ENCODE results near the gene FXYD1. TPM values are rescaled to one million over a fixed set of nuclear protein-coding genes. Genes with fewer than 3 reads are reported as not detected.

The FXYD1 gene
- total and polyA plus RNA-seq, 2 of the 8 experiments (the other 6 are each of a cell fraction or from before 2014, with no cell fraction given), result 1.6 to 8.1 TPM

- Histone ChIP-seq H3K4me1 (replicated peaks in 1 of 4; ENCODE audit: control insufficient read depth in 3 of 4, insufficient read depth in 4 of 4, low read length in 3 of 4) (peaks cover 3 to 11% (median 6%) of the 10 kb centered on the region in 4 experiments; a peak in 5 of 7 replicates), H3K27ac (ENCODE audit: low read depth, low read length) (no peak overlapping the region), H3K23ac (ENCODE audit: insufficient read length) (no peak overlapping the region), H3K14ac (ENCODE audit: insufficient read length) (no peak overlapping the region), H3K9me3 (ENCODE audit: insufficient read depth in 2 of 2, low read depth in 1 of 2, low read length in 1 of 2) (no peaks in the 10 kb centered on the region), H4K8ac (ENCODE audit: extremely low read depth, insufficient read depth, low read length) (no peak overlapping the region), H4K20me1 (replicated peaks in 1 of 2; ENCODE audit: control insufficient read depth in 1 of 2, insufficient read depth in 2 of 2, low read length in 2 of 2) (no peaks in the 10 kb centered on the region), H3K56ac (replicated peaks; ENCODE audit: insufficient read length, low read depth, low read length) (no peak overlapping the region), H3K79me2 (ENCODE audit: control insufficient read depth in 1 of 2, insufficient read depth in 2 of 2, low read length in 2 of 2) (no peaks in the 10 kb centered on the region), H2AFZ (ENCODE audit: low read length) (no peak overlapping the region), H3K23me2 (ENCODE audit: low read depth, low read length) (peaks cover 4% of the 10 kb centered on the region), H2BK20ac (ENCODE audit: low read length) (no peak overlapping the region), H2BK5ac (ENCODE audit: low read depth, low read length) (no peak overlapping the region), H4K5ac (ENCODE audit: insufficient read length, low read depth, low read length) (no peak overlapping the region), H2BK12ac (ENCODE audit: low read depth, low read length) (no peak overlapping the region), H3K18ac (ENCODE audit: extremely low read depth, low read length) (no peak overlapping the region), H2BK15ac (ENCODE audit: low read length) (0 out of 2 replicates have a peak overlapping the region, but pooled peaks have one; percentile 3), H3K36me3 (ENCODE audit: control insufficient read depth in 2 of 4, insufficient read depth in 4 of 4, low read length in 3 of 4) (no peaks in the 10 kb centered on the region), H2BK120ac (replicated peaks; ENCODE audit: low read depth, low read length) (no peak overlapping the region), H3K9ac (replicated peaks in 1 of 4; ENCODE audit: extremely low read depth in 1 of 4, low read depth in 3 of 4, low read length in 3 of 4) (no peak overlapping the region), H2AK5ac (ENCODE audit: low read depth, low read length) (no peak overlapping the region), H3K4me2 (ENCODE audit: insufficient read depth in 1 of 2, low read depth in 2 of 2, low read length in 2 of 2) (no peak overlapping the region), H3K27me3 (replicated peaks in 1 of 4; ENCODE audit: control insufficient read depth in 3 of 4, extremely low read depth in 1 of 4, insufficient read depth in 3 of 4, low read length in 3 of 4) (no peaks in the 10 kb centered on the region; a peak in 1 of 7 replicates), H4K91ac (replicated peaks; ENCODE audit: insufficient read length, low read length) (no peak overlapping the region), H3K4ac (replicated peaks; ENCODE audit: insufficient read length, low read depth, low read length) (no peak overlapping the region), H3K4me3 (ENCODE audit: extremely low read depth in 1 of 4, insufficient read depth in 2 of 4, low read depth in 3 of 4, low read length in 4 of 4) (no peak overlapping the region), H3K79me1 (ENCODE audit: low read depth, low read length) (no peaks in the 10 kb centered on the region)
- WGBS, 2 experiments (ENCODE audit: extremely low coverage in 1 of 2, insufficient coverage in 1 of 2, insufficient read length in 1 of 2, insufficient replicate concordance in 2 of 2, low coverage in 1 of 2, low lambda C conversion rate in 2 of 2, missing lambda C conversion rate in 1 of 2), result 87% methylated on average over 22 of the region's 31 CpGs; no CpG with 5 or more reads in 1 of the 2 experiments
- no peak for FAIRE-seq
- DNase-seq (ENCODE audit: low read depth in 1 of 2, low spot score in 2 of 2), result no peak
- TF ChIP-seq JUND (IDR thresholded peaks at IDR 0.05; ENCODE audit: low read length) (no peak), CBX5 (IDR thresholded peaks at IDR 0.05; ENCODE audit: low read depth, low read length) (no peak), SRF (IDR thresholded peaks at IDR 0.05; ENCODE audit: low read depth, low read length) (no peak), EZH2 (IDR thresholded peaks at IDR 0.05; ENCODE audit: low read depth, low read length, severe bottlenecking) (no peak)
- ChIA-PET POLR2A (ENCODE audit: partially characterized antibody) (interaction anchor here (0.6 kb wide), 1 partner anchor 19 kb away, joined by 3 read pairs; no protein-coding TSS in a partner anchor), CTCF (ENCODE audit: partially characterized antibody) (interaction anchor here (0.8 to 1.6 kb wide), 2 partner anchors 14 to 16 kb away, joined by 3 read pairs; no protein-coding TSS in a partner anchor)
Observed at GRCh38 chr19:35130761-35131720, 7.6 kb upstream of the FXYD1 start.

Data from H1 (cell line).